ENCODE results near the gene TARDBP.

Gene TARDBP

DNA sequence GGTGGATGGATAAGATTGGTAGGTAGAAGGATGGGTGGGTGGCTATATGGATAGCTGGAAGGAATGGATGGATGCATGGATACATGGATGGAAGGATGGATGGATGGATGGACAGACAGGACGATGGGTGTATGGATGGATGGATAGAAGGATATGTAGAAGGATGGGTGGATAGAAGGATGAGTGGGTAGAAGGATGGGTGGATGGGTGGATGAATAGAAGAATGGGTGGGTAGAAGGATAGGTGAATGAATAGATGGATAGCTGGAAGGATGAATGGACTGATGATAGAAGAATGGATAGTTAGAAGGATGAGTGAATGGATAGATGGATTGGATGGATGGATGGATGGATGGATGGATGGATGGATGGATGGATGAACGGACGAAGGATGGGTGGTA is 29.6 kb downstream of the TARDBP start:
- TF ChIP-seq, protein P1, sequence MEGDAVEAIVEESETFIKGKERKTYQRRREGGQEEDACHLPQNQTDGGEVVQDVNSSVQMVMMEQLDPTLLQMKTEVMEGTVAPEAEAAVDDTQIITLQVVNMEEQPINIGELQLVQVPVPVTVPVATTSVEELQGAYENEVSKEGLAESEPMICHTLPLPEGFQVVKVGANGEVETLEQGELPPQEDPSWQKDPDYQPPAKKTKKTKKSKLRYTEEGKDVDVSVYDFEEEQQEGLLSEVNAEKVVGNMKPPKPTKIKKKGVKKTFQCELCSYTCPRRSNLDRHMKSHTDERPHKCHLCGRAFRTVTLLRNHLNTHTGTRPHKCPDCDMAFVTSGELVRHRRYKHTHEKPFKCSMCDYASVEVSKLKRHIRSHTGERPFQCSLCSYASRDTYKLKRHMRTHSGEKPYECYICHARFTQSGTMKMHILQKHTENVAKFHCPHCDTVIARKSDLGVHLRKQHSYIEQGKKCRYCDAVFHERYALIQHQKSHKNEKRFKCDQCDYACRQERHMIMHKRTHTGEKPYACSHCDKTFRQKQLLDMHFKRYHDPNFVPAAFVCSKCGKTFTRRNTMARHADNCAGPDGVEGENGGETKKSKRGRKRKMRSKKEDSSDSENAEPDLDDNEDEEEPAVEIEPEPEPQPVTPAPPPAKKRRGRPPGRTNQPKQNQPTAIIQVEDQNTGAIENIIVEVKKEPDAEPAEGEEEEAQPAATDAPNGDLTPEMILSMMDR (IDR thresholded peaks at IDR 0.05; ENCODE audit: insufficient read depth, low read length, poor library complexity, severe bottlenecking): no peak
- Histone ChIP-seq H3K4me3 (replicated peaks; ENCODE audit: low read depth, low read length) (no peak overlapping the region), H3K27me3 (replicated peaks; ENCODE audit: control insufficient read depth, insufficient read depth, low read length) (no peaks in the 10 kb centered on the region), H3K36me3 (ENCODE audit: control insufficient read depth, insufficient read depth, low read length) (no peaks in the 10 kb centered on the region)
- DNase-seq (ENCODE audit: extremely low read depth, insufficient read length): no peak

DNA sequence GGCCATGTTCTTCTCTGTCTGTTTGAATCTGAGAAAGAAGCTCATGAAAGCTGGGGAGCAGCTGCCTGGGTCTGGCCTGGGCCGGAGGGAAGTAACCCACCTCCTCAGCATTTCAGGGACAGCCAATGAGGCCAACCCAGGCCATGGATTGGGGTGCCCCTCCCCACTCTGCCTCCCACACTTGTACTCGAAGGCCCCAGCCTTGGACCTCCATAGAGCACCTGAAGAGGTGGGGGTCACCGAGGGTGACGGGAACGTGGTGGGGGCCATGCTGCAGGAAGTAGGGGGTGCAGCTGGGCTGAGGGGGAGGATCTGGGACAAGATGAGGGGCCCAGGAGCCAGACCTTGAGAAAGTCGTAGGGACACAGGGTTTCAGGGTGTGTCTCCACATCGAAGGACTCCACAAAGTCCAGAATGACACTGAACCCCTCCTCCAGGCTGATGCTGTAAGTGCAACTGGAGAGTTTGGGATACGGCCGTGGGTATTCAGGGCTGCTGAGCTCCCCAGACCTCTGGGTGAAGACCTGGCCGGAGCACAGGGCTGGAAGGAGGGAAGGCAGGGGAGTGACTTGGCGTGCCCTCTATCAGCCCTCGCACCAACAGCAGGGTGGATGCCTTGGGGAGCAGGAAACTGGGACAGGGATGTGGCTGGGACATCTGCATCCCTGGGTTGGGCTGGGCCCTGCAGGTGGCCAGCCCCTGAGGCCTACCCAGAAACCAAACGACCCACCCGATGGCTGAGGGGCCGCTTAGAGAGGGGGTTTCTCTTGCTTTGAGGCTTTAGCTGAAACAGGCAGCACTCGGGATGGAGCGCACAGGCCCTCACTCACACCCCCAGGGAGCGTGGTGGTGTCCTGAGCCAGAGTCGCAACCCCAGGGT is 30.8 kb downstream of the TARDBP start:
- TF ChIP-seq, protein P1 (IDR thresholded peaks at IDR 0.05; ENCODE audit: insufficient read depth, low read length, poor library complexity, severe bottlenecking): no peak
- DNase-seq (ENCODE audit: extremely low read depth, insufficient read length): no peak
- Histone ChIP-seq H3K27me3 (replicated peaks; ENCODE audit: control insufficient read depth, insufficient read depth, low read length) (no peaks in the 10 kb centered on the region), H3K36me3 (ENCODE audit: control insufficient read depth, insufficient read depth, low read length) (no peaks in the 10 kb centered on the region), H3K4me3 (replicated peaks; ENCODE audit: low read depth, low read length) (no peak overlapping the region)

- Histone ChIP-seq H3K27me3 (replicated peaks; ENCODE audit: control insufficient read depth, insufficient read depth, low read length) (no peaks in the 10 kb centered on the region), H3K36me3 (ENCODE audit: control insufficient read depth, insufficient read depth, low read length) (no peaks in the 10 kb centered on the region), H3K4me3 (replicated peaks; ENCODE audit: low read depth, low read length) (no peak overlapping the region)
- DNase-seq (ENCODE audit: extremely low read depth, insufficient read length): no peak
- TF ChIP-seq, protein P1 (IDR thresholded peaks at IDR 0.05; ENCODE audit: insufficient read depth, low read length, poor library complexity, severe bottlenecking): no peak
Measured at GRCh38 chr1:11044086-11044848, 31.8 kb downstream of the TARDBP start.

GRCh38 chr1:11044849-11045427 is 32.5 kb downstream of the TARDBP start:
- no peaks in the 10 kb centered on the region for H3K36me3 ChIP-seq (ENCODE audit: control insufficient read depth, insufficient read depth, low read length)

DNA sequence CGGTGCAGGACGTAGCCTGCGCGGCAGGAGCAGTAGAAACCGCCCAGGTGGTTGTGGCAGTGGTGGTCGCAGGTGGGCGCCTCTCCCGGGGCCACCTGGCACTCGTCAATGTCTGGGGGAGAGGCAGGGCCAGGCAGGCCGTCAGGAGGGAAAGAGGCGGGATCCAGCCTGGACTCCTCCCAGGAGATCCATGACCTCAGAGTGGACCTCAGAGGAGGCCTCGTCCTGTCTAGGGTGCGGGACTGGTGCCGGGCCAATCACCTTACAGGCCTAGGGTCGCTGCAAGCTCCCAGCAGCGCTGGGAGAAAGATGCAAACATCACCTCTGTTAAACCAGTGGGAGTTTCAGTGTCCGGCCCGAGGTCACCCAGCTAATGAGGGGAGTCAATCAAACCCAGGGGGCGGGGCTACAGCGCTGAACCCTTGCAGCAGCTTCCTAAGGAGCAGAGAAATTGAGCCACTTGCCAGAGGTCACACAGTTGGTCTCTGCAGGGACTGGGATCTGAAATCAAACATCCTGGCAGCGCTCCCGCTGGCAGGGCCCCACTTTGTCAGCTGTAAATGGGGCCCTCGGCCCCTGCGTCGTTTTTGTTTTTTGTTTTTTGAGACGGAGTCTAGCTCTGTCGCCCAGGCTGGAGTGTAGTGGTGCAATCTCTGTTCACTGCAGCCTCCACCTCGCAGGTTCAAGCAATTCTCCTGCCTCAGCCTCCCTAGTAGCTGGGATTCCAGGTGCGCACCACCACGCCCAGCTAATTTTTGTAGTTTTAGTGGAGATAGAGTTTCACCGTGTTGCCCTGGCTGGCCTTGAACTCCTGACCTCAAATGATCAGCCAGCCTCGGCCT is 33.2 kb downstream of the TARDBP start:
- TF ChIP-seq, protein P1 (IDR thresholded peaks at IDR 0.05; ENCODE audit: insufficient read depth, low read length, poor library complexity, severe bottlenecking): no peak
- Histone ChIP-seq H3K4me3 (replicated peaks; ENCODE audit: low read depth, low read length) (no peak overlapping the region), H3K27me3 (replicated peaks; ENCODE audit: control insufficient read depth, insufficient read depth, low read length) (no peaks in the 10 kb centered on the region), H3K36me3 (ENCODE audit: control insufficient read depth, insufficient read depth, low read length) (no peaks in the 10 kb centered on the region)
- no peak for DNase-seq (ENCODE audit: extremely low read depth, insufficient read length)

More at GRCh38 chr1:11044849-11045427, 32.5 kb downstream of the TARDBP start:
- TF ChIP-seq, protein P1 (IDR thresholded peaks at IDR 0.05; ENCODE audit: insufficient read depth, low read length, poor library complexity, severe bottlenecking): no peak
- H3K27me3 ChIP-seq (replicated peaks; ENCODE audit: control insufficient read depth, insufficient read depth, low read length): no peaks in the 10 kb centered on the region
- DNase-seq (ENCODE audit: extremely low read depth, insufficient read length): no peak
- H3K4me3 ChIP-seq (replicated peaks; ENCODE audit: low read depth, low read length): no peak overlapping the region
